Endodermal cell (in vitro differentiated cells): ENCODE measurements around the gene TMEM231. TPM values are rescaled to one million over a fixed set of nuclear protein-coding genes. Genes with fewer than 3 reads are reported as not detected.
"Not testable (repeated sequence)": the region's sequence is repeated elsewhere in the genome, so short reads cannot be mapped to it uniquely, and the experiment has no call there.

ENCODE experiments used
- DNase-seq: peaks from one replicate; pipeline ENCODE4 v3.0.0-alpha.2; 2017
- H3K27ac ChIP-seq: 2 replicates; pipeline ENCODE4 v1.5.1; 2013; ENCODE audit warnings: mild to moderate bottlenecking, low read depth, low read length, moderate library complexity
- H3K27me3 ChIP-seq: 2 replicates; pipeline ENCODE4 v1.6.1; 2013; ENCODE audit warnings: mild to moderate bottlenecking, low read length, moderate library complexity; ENCODE audit not compliant: insufficient read depth, control insufficient read depth, poor library complexity, severe bottlenecking
- H3K36me3 ChIP-seq: 2 replicates; pipeline ENCODE4 v1.7.0; 2013; ENCODE audit warnings: mild to moderate bottlenecking, low read length, moderate library complexity; ENCODE audit not compliant: control insufficient read depth, insufficient read depth
- H3K4me1 ChIP-seq: one replicate; pipeline ENCODE4 v1.7.0; 2013; ENCODE audit warnings: low read length; ENCODE audit not compliant: control insufficient read depth, insufficient read depth
- H3K4me3 ChIP-seq: 2 replicates; pipeline ENCODE4 v1.5.1; 2013; ENCODE audit warnings: mild to moderate bottlenecking, low read length, moderate library complexity
- H3K9ac ChIP-seq: 2 replicates; pipeline ENCODE4 v1.6.1; 2013; ENCODE audit warnings: mild to moderate bottlenecking, low read length, moderate library complexity; ENCODE audit not compliant: poor library complexity, severe bottlenecking; ENCODE audit errors: extremely low read depth
- H3K9me3 ChIP-seq: 2 replicates; pipeline ENCODE4 v1.6.1; 2013; ENCODE audit warnings: mild to moderate bottlenecking, low read length, moderate library complexity; ENCODE audit not compliant: control insufficient read depth
- H3K27ac Mint-ChIP-seq: 2 replicates; pipeline ENCODE4 v1.8.0; 2020; ENCODE audit warnings: mixed read lengths
- H3K27me3 Mint-ChIP-seq: 2 replicates; pipeline ENCODE4 v1.8.0; 2021; ENCODE audit warnings: mild to moderate bottlenecking, mixed read lengths; ENCODE audit not compliant: insufficient read depth
- H3K36me3 Mint-ChIP-seq: 2 replicates; pipeline ENCODE4 v1.8.0; 2020; ENCODE audit warnings: low read depth, mixed read lengths
- H3K4me1 Mint-ChIP-seq: 2 replicates; pipeline ENCODE4 v1.8.0; 2020; ENCODE audit warnings: mixed read lengths
- H3K4me3 Mint-ChIP-seq: 2 replicates; pipeline ENCODE4 v1.8.0; 2020; ENCODE audit warnings: mild to moderate bottlenecking, moderate library complexity, mixed read lengths
- H3K9me3 Mint-ChIP-seq: 2 replicates; pipeline ENCODE4 v1.8.0; 2020; ENCODE audit warnings: mild to moderate bottlenecking, mixed read lengths
- WGBS, 2 experiments: methylation state at CpG; one replicate each; pipeline versions ENCODE4 v1.1.5 to v1.1.7; 2013; ENCODE audit warnings: missing lambda C conversion rate in 2 of 2, mixed read lengths in 1 of 2; ENCODE audit not compliant: insufficient coverage in 1 of 2, insufficient read length in 1 of 2; 5-methylcytosine and 5-hydroxymethylcytosine counted together
- total RNA-seq, 2 donors: library from RNA; stranded (reverse); fragmentation: NEBNext Ultra II Directional in 1 of 2; extraction: Animal tissue kit (Norgen Biotek cat#: 25700) in 1 of 2; gene quantifications; 2 replicates in 1 of 2; 3 replicates in 1 of 2; pipeline ENCODE4 v1.2.1, GENCODE V29; 2021
- TF ChIP-seq, protein P1 (sequence below): fragments of 200-600 bp; sonication (generic); conservative IDR thresholded peaks from 2 replicates; pipeline ENCODE4 v1.5.0; 2021; ENCODE audit warnings: antibody characterized with exemption, mild to moderate bottlenecking

Gene TMEM231
- total RNA-seq, 2 donors from 2014 or later, result 11.9 to 15.7 TPM

DNA sequence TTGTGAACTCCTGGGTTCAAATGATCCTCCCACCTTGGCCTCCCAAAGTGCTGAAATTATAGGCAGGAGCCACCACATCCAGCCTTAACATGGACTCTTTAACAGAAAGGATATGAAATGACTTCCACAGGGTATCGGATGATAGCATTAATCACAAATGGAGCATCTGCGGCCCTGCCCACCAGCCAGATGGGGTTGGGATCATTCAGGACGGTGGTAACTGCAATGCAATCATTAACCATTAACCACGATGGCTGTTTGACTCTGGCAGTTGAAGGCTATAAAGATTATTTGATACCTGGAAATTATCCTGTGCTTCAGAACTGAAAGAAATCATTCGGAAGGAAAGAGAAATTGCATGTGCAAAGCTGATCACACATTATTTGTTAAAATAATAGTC is 14.8 kb downstream of the TMEM231 start:
- Mint-ChIP-seq H3K27me3 (no peaks in the 10 kb centered on the region), H3K27ac (no peak overlapping the region)
- no peak for DNase-seq

DNA sequence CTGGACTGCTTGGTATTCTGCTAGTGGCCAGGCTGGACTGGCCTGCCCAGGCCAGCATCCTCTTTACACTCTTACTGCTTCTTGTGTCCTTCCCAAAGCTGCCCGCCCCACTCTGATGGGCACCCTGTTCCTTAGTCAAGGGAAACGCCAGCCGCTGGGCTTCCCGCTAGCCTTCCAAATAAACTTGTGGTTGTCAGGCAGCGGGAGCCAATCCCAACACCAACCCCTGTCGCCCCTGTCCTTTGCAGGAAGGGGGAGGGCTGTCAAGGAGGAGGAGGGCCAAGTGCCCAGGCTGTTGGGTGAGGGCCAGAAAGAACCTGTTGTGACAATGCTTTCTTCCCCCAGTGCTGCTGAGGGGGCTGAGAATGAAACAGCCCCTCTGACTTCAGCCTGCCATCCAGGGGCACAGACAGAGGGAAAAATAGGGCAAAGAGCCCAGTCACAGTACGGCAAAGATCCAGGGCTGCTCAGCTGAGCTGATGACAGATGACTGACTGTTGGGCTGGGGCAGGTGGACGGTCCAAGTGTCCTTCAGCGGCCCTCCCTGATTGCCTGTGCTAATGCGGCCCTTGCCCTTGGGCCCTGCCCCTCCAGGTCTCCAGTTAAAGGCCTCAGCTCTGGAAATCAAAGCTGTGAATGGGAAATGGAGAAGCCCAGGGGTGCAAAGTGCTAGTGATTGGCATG is 17.0 kb downstream of the TMEM231 start:
- H3K4me1 ChIP-seq, H3K27me3 Mint-ChIP-seq, H3K36me3 ChIP-seq, H3K9me3 ChIP-seq, H3K4me1 Mint-ChIP-seq, H3K27ac ChIP-seq, H3K4me3 Mint-ChIP-seq, H3K9ac ChIP-seq, H3K27me3 ChIP-seq, H3K4me3 ChIP-seq, DNase-seq, H3K27ac Mint-ChIP-seq, H3K9me3 Mint-ChIP-seq: not testable (repeated sequence)
- 100% methylated on average over 2 of the region's 10 CpGs; no CpG with 5 or more reads in 1 of the 2 experiments for whole genome bisulfite sequencing, 2 experiments
- H3K36me3 Mint-ChIP-seq, result peaks cover 15% of the 10 kb centered on the region

More for the DNA sequence above, 14.8 kb downstream of the TMEM231 start:
- no peaks in the 10 kb centered on the region for H3K4me1 Mint-ChIP-seq
- no peaks in the 10 kb centered on the region for H3K9me3 Mint-ChIP-seq
- TF ChIP-seq, protein P1, sequence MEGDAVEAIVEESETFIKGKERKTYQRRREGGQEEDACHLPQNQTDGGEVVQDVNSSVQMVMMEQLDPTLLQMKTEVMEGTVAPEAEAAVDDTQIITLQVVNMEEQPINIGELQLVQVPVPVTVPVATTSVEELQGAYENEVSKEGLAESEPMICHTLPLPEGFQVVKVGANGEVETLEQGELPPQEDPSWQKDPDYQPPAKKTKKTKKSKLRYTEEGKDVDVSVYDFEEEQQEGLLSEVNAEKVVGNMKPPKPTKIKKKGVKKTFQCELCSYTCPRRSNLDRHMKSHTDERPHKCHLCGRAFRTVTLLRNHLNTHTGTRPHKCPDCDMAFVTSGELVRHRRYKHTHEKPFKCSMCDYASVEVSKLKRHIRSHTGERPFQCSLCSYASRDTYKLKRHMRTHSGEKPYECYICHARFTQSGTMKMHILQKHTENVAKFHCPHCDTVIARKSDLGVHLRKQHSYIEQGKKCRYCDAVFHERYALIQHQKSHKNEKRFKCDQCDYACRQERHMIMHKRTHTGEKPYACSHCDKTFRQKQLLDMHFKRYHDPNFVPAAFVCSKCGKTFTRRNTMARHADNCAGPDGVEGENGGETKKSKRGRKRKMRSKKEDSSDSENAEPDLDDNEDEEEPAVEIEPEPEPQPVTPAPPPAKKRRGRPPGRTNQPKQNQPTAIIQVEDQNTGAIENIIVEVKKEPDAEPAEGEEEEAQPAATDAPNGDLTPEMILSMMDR, result no peak
- no peaks in the 10 kb centered on the region for H3K27me3 ChIP-seq
- peaks cover 25% of the 10 kb centered on the region for H3K36me3 Mint-ChIP-seq
- no peak overlapping the region for H3K9ac ChIP-seq
- H3K4me3 Mint-ChIP-seq, result no peak overlapping the region
- H3K4me1 ChIP-seq, result peaks cover 2% of the 10 kb centered on the region
- no peaks in the 10 kb centered on the region for H3K36me3 ChIP-seq
- H3K27ac ChIP-seq, result no peak overlapping the region
- WGBS, 2 experiments, result 90 to 94% methylated on average over 4 to 5 of the region's 5 CpGs
- H3K9me3 ChIP-seq, result no peaks in the 10 kb centered on the region
- no peak overlapping the region for H3K4me3 ChIP-seq

DNA sequence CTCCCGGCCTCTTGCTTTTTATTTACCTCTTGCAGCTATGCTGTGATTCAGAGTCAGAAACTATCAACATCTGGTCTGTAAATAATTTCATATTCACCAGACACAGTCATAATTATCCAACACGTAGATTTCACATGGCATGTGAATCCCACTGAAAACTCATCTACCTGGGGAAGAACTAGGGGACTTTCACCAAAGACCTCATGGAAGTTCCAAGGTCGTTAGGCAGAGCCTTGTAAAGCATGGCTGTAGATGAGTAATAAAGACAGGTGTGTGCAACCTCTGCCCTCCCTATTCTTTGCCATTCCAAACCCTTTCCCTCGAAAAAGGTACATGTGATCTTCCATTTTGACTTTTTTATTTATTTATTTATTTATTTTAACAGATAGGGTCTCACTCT is 18.3 kb downstream of the TMEM231 start:
- DNase-seq, result no peak
- H3K4me1 Mint-ChIP-seq, result no peaks in the 10 kb centered on the region
- H3K4me3 Mint-ChIP-seq, result no peak overlapping the region
- H3K27ac Mint-ChIP-seq, result no peak overlapping the region
- Histone ChIP-seq H3K9me3 (no peaks in the 10 kb centered on the region), H3K9ac (no peak overlapping the region), H3K36me3 (no peaks in the 10 kb centered on the region), H3K27me3 (no peaks in the 10 kb centered on the region), H3K27ac (no peak overlapping the region), H3K4me1 (no peaks in the 10 kb centered on the region), H3K4me3 (no peak overlapping the region)
- H3K9me3 Mint-ChIP-seq, result no peaks in the 10 kb centered on the region
- TF ChIP-seq, protein P1, result no peak
- peaks cover 12% of the 10 kb centered on the region for H3K36me3 Mint-ChIP-seq
- no peaks in the 10 kb centered on the region for H3K27me3 Mint-ChIP-seq
- WGBS, 2 experiments, result 94 to 100% methylated on average over 2 to 3 of the region's 4 CpGs

DNA sequence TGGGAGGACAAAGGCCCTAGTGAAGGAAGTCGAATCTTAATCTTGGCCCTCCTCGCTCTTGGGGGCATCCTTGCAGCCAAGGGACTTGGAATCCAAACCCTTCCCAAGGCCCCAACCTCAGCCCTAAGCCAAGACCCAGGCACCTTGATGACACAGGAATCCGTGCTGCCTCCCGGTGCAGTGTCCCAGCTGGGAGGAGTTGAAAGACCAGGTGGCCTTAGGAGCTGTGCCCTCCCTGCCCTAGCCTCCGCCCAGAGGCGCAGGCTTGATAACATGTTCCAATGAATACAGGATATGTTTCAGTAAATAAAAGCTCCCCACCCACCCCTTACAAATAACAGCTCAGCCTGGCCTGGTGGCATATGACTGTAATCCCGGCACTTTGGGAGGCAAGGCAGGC is 20.2 kb downstream of the TMEM231 start, which contains the start of gene CHST5:
CHST5 (minus strand) TSS at position 208 of the 400 bp plus-strand sequence. CDS start 5,724 bp downstream, outside the sequence.
- Histone ChIP-seq H3K9ac (no peak within 1 kb of the TSS), H3K27me3 (no peaks in the 10 kb centered on the region), H3K4me1 (no peaks in the 10 kb centered on the region), H3K9me3 (no peaks in the 10 kb centered on the region), H3K4me3 (no peak within 1 kb of the TSS), H3K27ac (no peak within 1 kb of the TSS), H3K36me3 (no peaks in the 10 kb centered on the region)
- Mint-ChIP-seq H3K36me3 (peaks cover 4% of the 10 kb centered on the region), H3K27me3 (no peaks in the 10 kb centered on the region), H3K27ac (no peak within 1 kb of the TSS), H3K4me3 (no peak within 1 kb of the TSS), H3K9me3 (no peaks in the 10 kb centered on the region), H3K4me1 (no peaks in the 10 kb centered on the region)
- WGBS, 2 experiments, result 96 to 97% methylated on average over 3 to 7 of the region's 7 CpGs
- TF ChIP-seq, protein P1, result no peak
- no peak for DNase-seq
